GM18502 (cell line): ENCODE results near the gene FRK.
A peak's percentile ranks its signal among the peaks of the same experiment; 100 is the strongest.
"Not testable (repeated sequence)": the region's sequence is repeated elsewhere in the genome, so short reads cannot be mapped to it uniquely, and the experiment has no call there.

Experiments used
- ATAC-seq: cut with Tn5 transposase; IDR thresholded peaks from one replicate; pipeline ENCODE4 v1.9.1; 2021; ENCODE audit warnings: mild to moderate bottlenecking; ENCODE audit not compliant: unreplicated experiment, poor library complexity

Gene FRK

GRCh38 chr6:115896538-115897129, 164.1 kb downstream of the FRK start:
- peak; percentile 50 for ATAC-seq

- no peak for ATAC-seq
Observed at GRCh38 chr6:115894426-115894992, 166.2 kb downstream of the FRK start.

GRCh38 chr6:115891750-115892149, 168.9 kb downstream of the FRK start:
- no peak for ATAC-seq

GRCh38 chr6:115891111-115891669, 169.5 kb downstream of the FRK start:
- ATAC-seq: peak; percentile 96

GRCh38 chr6:115890238-115890637, 170.5 kb downstream of the FRK start:
- ATAC-seq: no peak

- not testable (repeated sequence) for ATAC-seq
Observed at GRCh38 chr6:115888687-115889470, 171.8 kb downstream of the FRK start.

- no peak for ATAC-seq
Observed at GRCh38 chr6:115887891-115888290, 172.8 kb downstream of the FRK start.

- ATAC-seq: peak; percentile 54
Observed at GRCh38 chr6:115885636-115886366, 174.9 kb downstream of the FRK start.

GRCh38 chr6:115882771-115883170, 177.9 kb downstream of the FRK start:
- ATAC-seq: no peak

GRCh38 chr6:115882174-115882573, 178.5 kb downstream of the FRK start:
- ATAC-seq: no peak
